ENCODE measurements around the gene MRPL55.

DNA sequence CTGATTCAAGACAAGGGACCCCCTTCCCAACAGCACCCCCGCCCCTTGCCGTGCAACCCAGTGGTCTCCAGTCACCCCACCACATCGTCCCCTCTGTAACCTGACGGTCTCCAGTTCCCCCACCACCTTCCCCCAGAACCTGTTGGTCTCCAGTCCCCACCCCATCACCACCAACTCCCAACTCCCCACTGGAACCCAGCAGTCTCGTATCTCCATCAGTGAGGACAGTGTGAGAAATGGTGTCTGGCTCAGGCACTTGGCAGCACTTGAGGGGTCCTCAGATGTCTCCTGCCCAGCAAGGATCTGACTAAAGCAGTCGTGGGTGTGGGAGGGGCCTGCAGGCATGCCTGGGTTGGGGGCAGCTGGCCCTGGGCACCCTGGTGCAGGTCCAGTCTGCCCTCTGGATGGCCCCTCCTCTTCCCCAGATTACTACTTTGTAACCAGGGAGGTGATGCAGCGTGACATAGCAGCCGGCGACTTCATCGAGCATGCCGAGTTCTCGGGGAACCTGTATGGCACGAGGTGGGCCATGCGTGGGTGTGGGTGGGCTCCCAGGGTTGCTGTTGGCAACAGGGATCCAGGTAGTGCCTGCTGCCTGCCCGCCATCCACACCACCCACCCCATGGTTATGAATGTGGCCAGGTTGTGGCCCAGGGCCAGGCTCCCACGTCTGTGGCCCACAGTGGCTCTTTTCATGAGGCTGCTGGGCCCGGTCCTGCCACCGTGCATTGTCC, 37.5 kb upstream of the MRPL55 start:
- TF ChIP-seq POLR2A (IDR thresholded peaks at IDR 0.05; ENCODE audit: low read length) (no peak), GATA1 (IDR thresholded peaks at IDR 0.05; ENCODE audit: low read depth, low read length) (no peak)
